HepG2 (cell line): Measurements from ENCODE around the gene CDC42BPG. TPM values are rescaled to one million over a fixed set of nuclear protein-coding genes. Genes with fewer than 3 reads are reported as not detected.

Experiments
- AKNA ChIP-seq: sonication (generic); formaldehyde crosslinking; IDR thresholded peaks from 2 replicates; pipeline ENCODE4 v1.4.0; 2020; ENCODE audit warnings: missing genetic modification reagents, borderline replicate concordance
- CBFB ChIP-seq: sonication (generic); formaldehyde crosslinking; IDR thresholded peaks from 2 replicates; pipeline ENCODE4 v1.4.0; 2020; ENCODE audit warnings: missing genetic modification reagents
- CBX1 ChIP-seq: IDR thresholded peaks from one replicate; pipeline ENCODE4 v1.6.1; 2016; ENCODE audit warnings: antibody characterized with exemption, low read depth
- DPF2 ChIP-seq: sonication (generic); formaldehyde crosslinking; IDR thresholded peaks from 2 replicates; pipeline ENCODE4 v1.4.0; 2020; ENCODE audit warnings: mild to moderate bottlenecking, low read depth, missing genetic modification reagents, borderline replicate concordance
- ETV5 ChIP-seq: IDR thresholded peaks from 2 replicates; pipeline ENCODE4 v1.6.1; 2018; ENCODE audit warnings: missing biosample characterization, missing genetic modification reagents, inconsistent platforms, borderline replicate concordance
- HHEX ChIP-seq: IDR thresholded peaks from 2 replicates; pipeline ENCODE4 v1.6.1; 2016; ENCODE audit warnings: control low read depth
- KLF16 ChIP-seq, 2 experiments: sonication (generic) in 1 of 2; formaldehyde crosslinking in 1 of 2; IDR thresholded peaks; 2 replicates each; pipeline versions ENCODE4 v1.6.1 to v1.8.0; 2016 to 2023; ENCODE audit warnings: missing genetic modification reagents in 2 of 2, missing compliant biosample characterization in 1 of 2
- MZF1 ChIP-seq: sonication (generic); formaldehyde crosslinking; IDR thresholded peaks from 2 replicates; pipeline ENCODE4 v1.8.1; 2023; ENCODE audit warnings: mild to moderate bottlenecking, missing genetic modification reagents, borderline replicate concordance
- NAIF1 ChIP-seq: sonication (generic); formaldehyde crosslinking; IDR thresholded peaks from 2 replicates; pipeline ENCODE4 v1.5.0; 2020; ENCODE audit warnings: mild to moderate bottlenecking, missing genetic modification reagents, borderline replicate concordance
- PPARG ChIP-seq: conservative IDR thresholded peaks from 2 replicates; pipeline ENCODE4 v1.6.1; 2016; ENCODE audit warnings: missing biosample characterization, missing genetic modification reagents
- RERE ChIP-seq: IDR thresholded peaks from 2 replicates; pipeline ENCODE4 v1.6.1; 2016; ENCODE audit warnings: low read depth, missing genetic modification reagents, missing compliant biosample characterization
- SALL1 ChIP-seq: sonication (generic); formaldehyde crosslinking; IDR thresholded peaks from 2 replicates; pipeline ENCODE4 v1.8.0; 2022; ENCODE audit warnings: mild to moderate bottlenecking, missing genetic modification reagents
- ZBTB39 ChIP-seq: sonication (generic); formaldehyde crosslinking; IDR thresholded peaks from 2 replicates; pipeline ENCODE4 v1.5.0; 2020; ENCODE audit warnings: missing genetic modification reagents
- ZMYM3 ChIP-seq: sonication (generic); formaldehyde crosslinking; IDR thresholded peaks from 2 replicates; pipeline ENCODE4 v1.5.1; 2020; ENCODE audit warnings: mild to moderate bottlenecking, missing genetic modification reagents
- ZNF121 ChIP-seq: sonication (generic); formaldehyde crosslinking; IDR thresholded peaks from 2 replicates; pipeline ENCODE4 v1.5.0; 2020; ENCODE audit warnings: mild to moderate bottlenecking, missing genetic modification reagents
- ZNF329 ChIP-seq: sonication (generic); formaldehyde crosslinking; IDR thresholded peaks from 2 replicates; pipeline ENCODE4 v1.9.0; 2021; ENCODE audit warnings: low read depth, mild to moderate bottlenecking, missing genetic modification reagents
- ZNF547 ChIP-seq: sonication (generic); formaldehyde crosslinking; IDR thresholded peaks from 2 replicates; pipeline ENCODE4 v1.5.1; 2020; ENCODE audit warnings: mild to moderate bottlenecking, missing genetic modification reagents
- polyA plus RNA-seq, 8 experiments: library from polyadenylated mRNA; depleted of rRNA in 3 of 8; stranded (reverse) in 7 of 8; unstranded in 1 of 8; fragments of >200 nt; fragmentation: Illumina TruSeq in 4 of 8; extraction: Trizol in 4 of 8; gene quantifications; 2 replicates each; pipeline versions ENCODE4 v1.2.1 to v1.2.3, GENCODE V29; 2011 to 2016; ENCODE audit warnings: low read depth in 4 of 8, missing spikeins in 1 of 8, mixed read lengths in 1 of 8; ENCODE audit not compliant: insufficient read depth in 1 of 8
- total RNA-seq, 5 experiments: library from RNA; depleted of rRNA; stranded (reverse); fragments of >200 nt; fragmentation: Illumina TruSeq; extraction: Trizol; gene quantifications; 2 replicates each; pipeline ENCODE4 v1.2.3, GENCODE V29; 2016; ENCODE audit warnings: low read depth in 1 of 5

Gene CDC42BPG
- total and polyA plus RNA-seq, 2 of the 13 experiments (the other 11 are each of a cell fraction or from before 2014, with no cell fraction given): 0.55 to 1.4 TPM

- TF ChIP-seq RERE (no peak), CBFB (CRISPR knock-in tag) (no peak), KLF16 (CRISPR knock-in tag; IDR thresholded peaks at IDR 0.05) (no peak), HHEX (no peak), AKNA (CRISPR knock-in tag) (no peak), ZBTB39 (CRISPR knock-in tag) (no peak), PPARG (CRISPR knock-in tag) (no peak), ZMYM3 (CRISPR knock-in tag) (0 out of 2 replicates have a peak, but pooled peaks have one; percentile 49), ZNF329 (no peak), DPF2 (CRISPR knock-in tag) (no peak), NAIF1 (no peak), MZF1 (no peak), ZNF121 (CRISPR knock-in tag) (no peak), CBX1 (peak; percentile 22), ETV5 (no peak), ZNF547 (CRISPR knock-in tag) (no peak), SALL1 (no peak; the same call in 1 of the 2 replicates)
Measured at GRCh38 chr11:64888729-64889511, 44.5 kb upstream of the CDC42BPG start (continued).
